ENCODE data around the gene KRT73.

The KRT73 gene

GRCh38 chr12:52645120-52645761 lies 26.9 kb upstream of the KRT73 start:
- no peak for DNase-seq

GRCh38 chr12:52644078-52644415 lies 25.7 kb upstream of the KRT73 start:
- DNase-seq, result no peak

- DNase-seq, result no peak
Observed at GRCh38 chr12:52643233-52644077, 25.1 kb upstream of the KRT73 start.

- DNase-seq, result no peak
Observed at GRCh38 chr12:52641468-52641867, 23.1 kb upstream of the KRT73 start.

- DNase-seq, result no peak
Observed at GRCh38 chr12:52637299-52637698, 18.9 kb upstream of the KRT73 start.

- no peak for DNase-seq
Observed at GRCh38 chr12:52636592-52637258, 18.4 kb upstream of the KRT73 start.

- DNase-seq, result no peak
Observed at GRCh38 chr12:52636189-52636588, 17.8 kb upstream of the KRT73 start.

- DNase-seq, result no peak
Observed at GRCh38 chr12:52634266-52635056, 16.1 kb upstream of the KRT73 start.

GRCh38 chr12:52633383-52633782 lies 15.0 kb upstream of the KRT73 start:
- no peak for DNase-seq

- no peak for DNase-seq
Observed at GRCh38 chr12:52632656-52633055, 14.3 kb upstream of the KRT73 start.

- DNase-seq, result no peak
Observed at GRCh38 chr12:52631676-52632459, 13.5 kb upstream of the KRT73 start.

GRCh38 chr12:52631264-52631663 lies 12.9 kb upstream of the KRT73 start:
- no peak for DNase-seq

GRCh38 chr12:52630599-52631200 lies 12.3 kb upstream of the KRT73 start:
- DNase-seq, result no peak

- DNase-seq, result no peak
Observed at GRCh38 chr12:52630008-52630500, 11.7 kb upstream of the KRT73 start.

- DNase-seq, result no peak
Observed at GRCh38 chr12:52629281-52630007, 11.1 kb upstream of the KRT73 start.

- no peak for DNase-seq
Observed at GRCh38 chr12:52628841-52629240, 10.5 kb upstream of the KRT73 start.

- no peak for DNase-seq
Observed at GRCh38 chr12:52628111-52628507, 9.8 kb upstream of the KRT73 start.

GRCh38 chr12:52627395-52628110 lies 9.2 kb upstream of the KRT73 start:
- DNase-seq, result no peak

GRCh38 chr12:52622349-52622748 lies 4.0 kb upstream of the KRT73 start:
- no peak for DNase-seq

- no peak for DNase-seq
Observed at GRCh38 chr12:52618866-52619265, 507 bp upstream of the KRT73 start.

All from NCI-H526 treated with DMSO at 0.1 percent for 48 hours (cell line).